H9 (cell line): ENCODE data around the gene DUOX1. TPM values are rescaled to one million over a fixed set of nuclear protein-coding genes. Genes with fewer than 3 reads are reported as not detected.

Source experiments
- DNase-seq: peaks from one replicate; pipeline ENCODE4 v3.0.0-alpha.2; 2017
- H2AFZ ChIP-seq: one replicate; pipeline ENCODE4 v1.6.1; 2013; ENCODE audit warnings: mild to moderate bottlenecking, low read length, control low read depth, moderate library complexity
- H2AK5ac ChIP-seq: 2 replicates; pipeline ENCODE4 v1.6.1; 2013; ENCODE audit warnings: low read length, control low read depth, mixed read lengths; ENCODE audit not compliant: insufficient read length
- H2BK120ac ChIP-seq: one replicate; pipeline ENCODE4 v1.6.1; 2013; ENCODE audit warnings: low read depth, mild to moderate bottlenecking, low read length, control low read depth, inconsistent platforms; ENCODE audit not compliant: poor library complexity, severe bottlenecking
- H2BK12ac ChIP-seq: 2 replicates; pipeline ENCODE4 v1.6.1; 2013; ENCODE audit warnings: low read length, control low read depth, mixed read lengths, low read depth; ENCODE audit not compliant: insufficient read length
- H2BK15ac ChIP-seq: 2 replicates; pipeline ENCODE4 v1.6.1; 2013; ENCODE audit warnings: low read depth, low read length, control low read depth
- H2BK20ac ChIP-seq: one replicate; pipeline ENCODE4 v1.6.1; 2013; ENCODE audit warnings: low read depth, mild to moderate bottlenecking, low read length, control low read depth, inconsistent platforms; ENCODE audit not compliant: poor library complexity, severe bottlenecking
- H2BK5ac ChIP-seq: 2 replicates; pipeline ENCODE4 v1.6.1; 2013; ENCODE audit warnings: low read length, control low read depth, mixed read lengths; ENCODE audit not compliant: insufficient read length
- H3K14ac ChIP-seq: 2 replicates; pipeline ENCODE4 v1.6.1; 2013; ENCODE audit warnings: low read length, control low read depth; ENCODE audit not compliant: insufficient read depth
- H3K18ac ChIP-seq: 2 replicates; pipeline ENCODE4 v1.6.1; 2013; ENCODE audit warnings: low read depth, mild to moderate bottlenecking, mixed read lengths, low read length, control low read depth; ENCODE audit not compliant: insufficient read length
- H3K23ac ChIP-seq: 2 replicates; pipeline ENCODE4 v1.6.1; 2013; ENCODE audit warnings: low read length, control low read depth, mixed read lengths, low read depth; ENCODE audit not compliant: insufficient read length
- H3K23me2 ChIP-seq: 2 replicates; pipeline ENCODE4 v1.6.1; 2013; ENCODE audit warnings: low read depth, mild to moderate bottlenecking, mixed read lengths, low read length, control low read depth; ENCODE audit not compliant: insufficient read length, poor library complexity, severe bottlenecking
- H3K27ac ChIP-seq: 2 replicates; pipeline ENCODE4 v1.5.1; 2013; ENCODE audit warnings: low read length, control low read depth, mixed read lengths, low read depth; ENCODE audit not compliant: insufficient read length
- H3K27me3 ChIP-seq: 2 replicates; pipeline ENCODE4 v1.6.1; 2013; ENCODE audit warnings: low read length, control low read depth, inconsistent platforms; ENCODE audit not compliant: insufficient read depth
- H3K4ac ChIP-seq: 2 replicates; pipeline ENCODE4 v1.6.1; 2013; ENCODE audit warnings: low read depth, mild to moderate bottlenecking, control low read depth, inconsistent platforms, low read length, moderate library complexity
- H3K4me1 ChIP-seq: 2 replicates; pipeline ENCODE4 v1.6.1; 2013; ENCODE audit warnings: low read length, control low read depth, inconsistent platforms; ENCODE audit not compliant: insufficient read depth
- H3K4me2 ChIP-seq: 2 replicates; pipeline ENCODE4 v1.6.1; 2013; ENCODE audit warnings: low read length, control low read depth, mixed read lengths; ENCODE audit not compliant: insufficient read length, insufficient read depth
- H3K56ac ChIP-seq: 2 replicates; pipeline ENCODE4 v1.6.1; 2013; ENCODE audit warnings: low read depth, mild to moderate bottlenecking, mixed read lengths, low read length, control low read depth; ENCODE audit not compliant: insufficient read length
- H3K79me1 ChIP-seq: 2 replicates; pipeline ENCODE4 v1.6.1; 2013; ENCODE audit warnings: low read depth, mild to moderate bottlenecking, moderate library complexity, low read length, control low read depth, inconsistent platforms; ENCODE audit not compliant: insufficient read depth, poor library complexity, severe bottlenecking
- H3K79me2 ChIP-seq: 2 replicates; pipeline ENCODE4 v1.6.1; 2013; ENCODE audit warnings: low read length, control low read depth, inconsistent platforms; ENCODE audit not compliant: insufficient read depth
- H3K9ac ChIP-seq: 2 replicates; pipeline ENCODE4 v1.6.1; 2013; ENCODE audit warnings: low read length, control low read depth, mixed read lengths; ENCODE audit not compliant: insufficient read length; ENCODE audit errors: extremely low read depth
- H3K9me3 ChIP-seq: one replicate; pipeline ENCODE4 v1.6.1; 2013; ENCODE audit warnings: low read depth, low read length, inconsistent platforms; ENCODE audit not compliant: control insufficient read depth
- H3T11ph ChIP-seq: one replicate; pipeline ENCODE4 v1.6.1; 2013; ENCODE audit warnings: mild to moderate bottlenecking, low read length, control low read depth, inconsistent platforms
- H4K20me1 ChIP-seq: one replicate; pipeline ENCODE4 v1.6.1; 2013; ENCODE audit not compliant: control insufficient read depth, insufficient read length, insufficient read depth
- H4K5ac ChIP-seq: 2 replicates; pipeline ENCODE4 v1.6.1; 2013; ENCODE audit warnings: low read depth, mild to moderate bottlenecking, mixed read lengths, low read length, control low read depth; ENCODE audit not compliant: insufficient read length
- H4K8ac ChIP-seq: replicated peaks from 2 replicates; pipeline ENCODE4 v1.6.1; 2013; ENCODE audit warnings: low read length, control low read depth, mixed read lengths, low read depth; ENCODE audit not compliant: insufficient read length
- H4K91ac ChIP-seq: 2 replicates; pipeline ENCODE4 v1.6.1; 2013; ENCODE audit warnings: low read depth, mild to moderate bottlenecking, moderate library complexity, mixed read lengths, low read length, control low read depth; ENCODE audit not compliant: insufficient read length
- H3K27ac Mint-ChIP-seq, 3 experiments: 2 replicates in 2 of 3; 3 replicates in 1 of 3; pipeline ENCODE4 v1.8.0; 2020 to 2021; ENCODE audit warnings: mixed read lengths in 3 of 3, mild to moderate bottlenecking in 1 of 3, moderate library complexity in 1 of 3
- H3K27me3 Mint-ChIP-seq: 2 replicates; pipeline ENCODE4 v1.8.0; 2021; ENCODE audit warnings: low read depth, mild to moderate bottlenecking, moderate library complexity, mixed read lengths
- H3K36me3 Mint-ChIP-seq, 3 experiments: 2 replicates in 2 of 3; 3 replicates in 1 of 3; pipeline ENCODE4 v1.8.0; 2020 to 2021; ENCODE audit warnings: low read depth in 3 of 3, mixed read lengths in 3 of 3; ENCODE audit not compliant: insufficient read depth in 1 of 3
- H3K4me1 Mint-ChIP-seq, 2 experiments: 2 replicates each; pipeline ENCODE4 v1.8.0; 2020; ENCODE audit warnings: mixed read lengths in 2 of 2
- H3K4me3 Mint-ChIP-seq, 2 experiments: 2 replicates in 1 of 2; 3 replicates in 1 of 2; pipeline ENCODE4 v1.8.0; 2020 to 2021; ENCODE audit warnings: mild to moderate bottlenecking in 2 of 2, mixed read lengths in 2 of 2, moderate library complexity in 1 of 2
- H3K9me3 Mint-ChIP-seq, 2 experiments: 2 replicates in 1 of 2; 3 replicates in 1 of 2; pipeline ENCODE4 v1.8.0; 2020; ENCODE audit warnings: mild to moderate bottlenecking in 2 of 2, mixed read lengths in 2 of 2, moderate library complexity in 1 of 2
- WGBS: extraction: QIAGEN DNeasy Blood & Tissue Kit; methylation state at CpG from one replicate; pipeline ENCODE4 v1.1.7; 2013; ENCODE audit warnings: missing lambda C conversion rate, low lambda C conversion rate, mixed read lengths; ENCODE audit not compliant: insufficient read length; ENCODE audit errors: extremely low coverage; 5-methylcytosine and 5-hydroxymethylcytosine counted together
- total RNA-seq: library from RNA; stranded (reverse); gene quantifications from 2 replicates; pipeline ENCODE4 v1.2.1, GENCODE V29; 2021
- TF ChIP-seq, protein P1 (sequence below): fragments of 200-600 bp; sonication (generic); conservative IDR thresholded peaks from 3 replicates; pipeline ENCODE4 v1.8.0; 2021; ENCODE audit warnings: antibody characterized with exemption, mild to moderate bottlenecking

Gene DUOX1
- total RNA-seq, 1 experiment from 2014 or later = 2.6 TPM

- Histone ChIP-seq H3T11ph (no peak overlapping the region), H2BK120ac (no peak overlapping the region), H4K91ac (no peak overlapping the region), H2AFZ (no peak overlapping the region), H3K79me1 (no peaks in the 10 kb centered on the region), H3K14ac (no peak overlapping the region), H2BK20ac (no peak overlapping the region), H3K9me3 (no peaks in the 10 kb centered on the region), H3K27ac (no peak overlapping the region), H3K27me3 (no peaks in the 10 kb centered on the region), H3K4ac (no peak overlapping the region), H2AK5ac (no peak overlapping the region), H4K20me1 (no peaks in the 10 kb centered on the region), H3K4me2 (no peak overlapping the region), H2BK12ac (no peak overlapping the region), H3K23ac (no peak overlapping the region), H3K56ac (no peak overlapping the region), H4K8ac (no peak overlapping the region), H2BK15ac (no peak overlapping the region), H3K79me2 (no peaks in the 10 kb centered on the region), H3K9ac (no peak overlapping the region), H3K18ac (no peak overlapping the region), H3K4me1 (peaks cover 1% of the 10 kb centered on the region; the same call in 1 of the 2 replicates), H4K5ac (no peak overlapping the region), H3K23me2 (no peaks in the 10 kb centered on the region), H2BK5ac (no peak overlapping the region)
- Mint-ChIP-seq H3K9me3 (no peaks in the 10 kb centered on the region; a peak in 1 of 5 replicates), H3K27ac (no peak overlapping the region), H3K4me3 (0 out of 5 replicates have a peak overlapping the region, but pooled peaks of 1 of the 2 experiments have one; percentile 22), H3K36me3 (peaks cover 0 to 3% (median 1%) of the 10 kb centered on the region in 3 experiments; a peak in 3 of 7 replicates), H3K27me3 (peaks cover 13% of the 10 kb centered on the region; the same call in 1 of the 2 replicates), H3K4me1 (peaks cover 20 to 31% of the 10 kb centered on the region in 2 experiments)
- peak; percentile 94 for DNase-seq
- TF ChIP-seq, protein P1, sequence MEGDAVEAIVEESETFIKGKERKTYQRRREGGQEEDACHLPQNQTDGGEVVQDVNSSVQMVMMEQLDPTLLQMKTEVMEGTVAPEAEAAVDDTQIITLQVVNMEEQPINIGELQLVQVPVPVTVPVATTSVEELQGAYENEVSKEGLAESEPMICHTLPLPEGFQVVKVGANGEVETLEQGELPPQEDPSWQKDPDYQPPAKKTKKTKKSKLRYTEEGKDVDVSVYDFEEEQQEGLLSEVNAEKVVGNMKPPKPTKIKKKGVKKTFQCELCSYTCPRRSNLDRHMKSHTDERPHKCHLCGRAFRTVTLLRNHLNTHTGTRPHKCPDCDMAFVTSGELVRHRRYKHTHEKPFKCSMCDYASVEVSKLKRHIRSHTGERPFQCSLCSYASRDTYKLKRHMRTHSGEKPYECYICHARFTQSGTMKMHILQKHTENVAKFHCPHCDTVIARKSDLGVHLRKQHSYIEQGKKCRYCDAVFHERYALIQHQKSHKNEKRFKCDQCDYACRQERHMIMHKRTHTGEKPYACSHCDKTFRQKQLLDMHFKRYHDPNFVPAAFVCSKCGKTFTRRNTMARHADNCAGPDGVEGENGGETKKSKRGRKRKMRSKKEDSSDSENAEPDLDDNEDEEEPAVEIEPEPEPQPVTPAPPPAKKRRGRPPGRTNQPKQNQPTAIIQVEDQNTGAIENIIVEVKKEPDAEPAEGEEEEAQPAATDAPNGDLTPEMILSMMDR = peak; percentile 97
- no CpG with 5 or more reads among the region's 7 CpGs for WGBS
Measured at GRCh38 chr15:45162771-45163507, 33.1 kb downstream of the DUOX1 start.
